ENCODE data around the gene ENTPD8.

DNA sequence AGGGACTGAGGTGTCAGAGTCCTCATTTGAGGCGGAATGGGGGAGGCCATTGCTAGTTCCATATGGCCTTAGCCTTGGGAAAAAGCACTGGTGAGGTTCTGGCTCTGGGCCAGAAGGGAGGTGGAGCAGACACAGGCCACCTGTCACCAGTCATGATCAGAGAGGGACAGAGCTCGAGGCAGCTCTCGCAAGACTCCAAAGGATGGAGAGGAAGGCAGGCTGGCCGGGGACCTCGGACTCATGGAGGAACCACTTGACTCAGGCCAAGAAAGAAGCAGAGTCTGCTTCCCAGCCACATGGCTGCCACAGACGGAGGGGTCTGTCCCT lies 47.1 kb upstream of the ENTPD8 start:
- TF ChIP-seq, protein P1, sequence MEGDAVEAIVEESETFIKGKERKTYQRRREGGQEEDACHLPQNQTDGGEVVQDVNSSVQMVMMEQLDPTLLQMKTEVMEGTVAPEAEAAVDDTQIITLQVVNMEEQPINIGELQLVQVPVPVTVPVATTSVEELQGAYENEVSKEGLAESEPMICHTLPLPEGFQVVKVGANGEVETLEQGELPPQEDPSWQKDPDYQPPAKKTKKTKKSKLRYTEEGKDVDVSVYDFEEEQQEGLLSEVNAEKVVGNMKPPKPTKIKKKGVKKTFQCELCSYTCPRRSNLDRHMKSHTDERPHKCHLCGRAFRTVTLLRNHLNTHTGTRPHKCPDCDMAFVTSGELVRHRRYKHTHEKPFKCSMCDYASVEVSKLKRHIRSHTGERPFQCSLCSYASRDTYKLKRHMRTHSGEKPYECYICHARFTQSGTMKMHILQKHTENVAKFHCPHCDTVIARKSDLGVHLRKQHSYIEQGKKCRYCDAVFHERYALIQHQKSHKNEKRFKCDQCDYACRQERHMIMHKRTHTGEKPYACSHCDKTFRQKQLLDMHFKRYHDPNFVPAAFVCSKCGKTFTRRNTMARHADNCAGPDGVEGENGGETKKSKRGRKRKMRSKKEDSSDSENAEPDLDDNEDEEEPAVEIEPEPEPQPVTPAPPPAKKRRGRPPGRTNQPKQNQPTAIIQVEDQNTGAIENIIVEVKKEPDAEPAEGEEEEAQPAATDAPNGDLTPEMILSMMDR (IDR thresholded peaks at IDR 0.05), result no peak
- no peak for TF ChIP-seq POLR2A (IDR thresholded peaks at IDR 0.05)

Measured in uterus (tissue), 2 donors.